ENCODE data around the gene COPS6.

Gene COPS6

DNA sequence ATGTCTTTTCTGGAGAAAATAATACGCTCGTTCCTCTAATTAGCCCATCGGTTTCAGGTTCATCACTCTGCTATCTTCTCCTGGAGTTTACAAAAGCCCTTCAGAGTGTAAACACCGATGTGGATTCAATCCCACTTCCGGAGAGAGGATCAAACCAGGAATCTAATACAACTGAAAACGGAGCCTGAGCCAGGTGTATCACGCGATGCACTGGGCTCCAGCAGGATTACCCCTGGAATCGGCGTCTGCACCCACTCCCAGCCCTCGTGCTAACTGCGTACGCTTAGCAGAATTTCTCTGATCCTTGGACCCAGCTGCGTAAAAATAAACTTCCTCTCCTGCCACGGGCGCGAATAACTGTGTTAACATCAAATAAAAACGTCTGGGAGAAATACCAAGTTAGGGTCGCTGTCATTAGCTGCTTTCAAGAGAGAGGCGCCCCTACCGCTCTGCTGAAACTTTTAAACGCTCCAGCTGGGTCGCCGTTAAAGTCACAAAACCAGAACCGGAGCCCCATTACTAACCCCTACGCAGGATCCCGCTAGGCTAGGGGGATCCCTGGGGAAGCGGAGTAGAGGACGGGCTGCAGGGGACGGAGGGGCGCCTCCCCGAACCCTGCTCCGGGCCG is 7.7 kb upstream of the COPS6 start:
- no peak for DNase-seq

GRCh38 chr7:100081535-100082102 is 7.2 kb upstream of the COPS6 start, which contains the start of gene ZNF3:
Gene ZNF3 (minus strand): TSS chr7:100081723. CDS start chr7:100077357, 4,366 bp downstream.
- DNase-seq: peak; percentile 97

- no peak for DNase-seq
Observed at GRCh38 chr7:100082978-100083377, 5.8 kb upstream of the COPS6 start.

- DNase-seq: no peak
Observed at GRCh38 chr7:100085515-100085914, 3.3 kb upstream of the COPS6 start.

GRCh38 chr7:100087055-100087750 is 1.6 kb upstream of the COPS6 start:
- no peak for DNase-seq

DNA sequence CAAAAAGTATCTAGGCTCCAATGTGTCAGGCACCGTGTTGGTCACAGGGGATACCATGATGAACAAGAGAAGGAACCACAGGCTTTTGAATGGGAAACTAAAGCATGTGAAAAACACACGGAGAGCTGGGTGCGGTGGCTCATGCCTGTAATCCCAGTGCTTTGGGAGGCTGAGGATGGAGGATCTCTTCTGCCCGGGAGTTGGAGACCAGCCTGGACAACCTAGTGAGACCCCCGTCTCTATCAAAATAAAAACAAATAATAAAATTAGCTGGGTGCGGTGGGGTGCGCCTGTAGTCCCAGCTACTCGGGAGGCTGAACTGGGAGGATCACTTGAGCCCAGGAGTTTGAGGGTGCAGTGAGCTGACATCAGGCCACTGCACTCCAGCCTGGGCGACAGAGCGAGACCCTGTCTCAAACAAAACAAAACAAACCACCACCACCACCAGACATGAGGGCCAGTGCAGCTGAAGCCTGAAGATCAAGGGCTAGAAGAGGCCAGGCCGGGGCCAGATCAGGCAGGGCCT is 611 bp upstream of the COPS6 start:
- DNase-seq: no peak

DNA sequence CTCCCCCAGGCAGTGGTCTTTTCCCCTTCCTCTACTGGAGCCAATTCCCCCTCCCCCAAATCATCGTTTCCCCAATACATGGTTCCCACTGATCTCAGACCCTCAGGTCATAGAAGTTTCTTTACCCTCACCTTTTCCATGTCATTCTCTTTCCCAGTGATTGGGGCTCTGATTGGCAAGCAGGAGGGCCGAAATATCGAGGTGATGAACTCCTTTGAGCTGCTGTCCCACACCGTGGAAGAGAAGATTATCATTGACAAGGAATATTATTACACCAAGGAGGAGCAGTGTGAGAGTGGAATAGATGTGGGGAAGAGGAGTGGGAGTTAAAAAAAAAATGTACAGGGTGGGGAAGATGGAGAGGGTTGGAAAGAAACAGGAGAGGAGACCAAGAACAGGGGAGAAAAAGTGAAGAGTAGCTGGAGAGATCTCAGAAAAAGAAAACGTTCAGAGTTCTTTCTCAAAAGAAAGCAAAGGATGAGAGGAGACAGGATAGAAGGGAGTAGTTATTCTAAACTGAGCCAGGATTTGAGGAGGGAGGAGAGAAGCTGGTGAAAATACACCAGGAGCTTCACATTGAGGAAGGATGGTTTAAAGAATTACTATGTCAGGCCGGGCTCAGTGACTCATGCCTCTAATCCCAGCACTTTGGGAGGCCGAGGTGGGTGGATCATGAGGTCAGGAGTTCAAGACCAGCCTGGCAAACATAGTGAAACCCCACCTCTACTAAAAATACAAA is 858 bp downstream of the COPS6 start:
- DNase-seq: no peak

DNA sequence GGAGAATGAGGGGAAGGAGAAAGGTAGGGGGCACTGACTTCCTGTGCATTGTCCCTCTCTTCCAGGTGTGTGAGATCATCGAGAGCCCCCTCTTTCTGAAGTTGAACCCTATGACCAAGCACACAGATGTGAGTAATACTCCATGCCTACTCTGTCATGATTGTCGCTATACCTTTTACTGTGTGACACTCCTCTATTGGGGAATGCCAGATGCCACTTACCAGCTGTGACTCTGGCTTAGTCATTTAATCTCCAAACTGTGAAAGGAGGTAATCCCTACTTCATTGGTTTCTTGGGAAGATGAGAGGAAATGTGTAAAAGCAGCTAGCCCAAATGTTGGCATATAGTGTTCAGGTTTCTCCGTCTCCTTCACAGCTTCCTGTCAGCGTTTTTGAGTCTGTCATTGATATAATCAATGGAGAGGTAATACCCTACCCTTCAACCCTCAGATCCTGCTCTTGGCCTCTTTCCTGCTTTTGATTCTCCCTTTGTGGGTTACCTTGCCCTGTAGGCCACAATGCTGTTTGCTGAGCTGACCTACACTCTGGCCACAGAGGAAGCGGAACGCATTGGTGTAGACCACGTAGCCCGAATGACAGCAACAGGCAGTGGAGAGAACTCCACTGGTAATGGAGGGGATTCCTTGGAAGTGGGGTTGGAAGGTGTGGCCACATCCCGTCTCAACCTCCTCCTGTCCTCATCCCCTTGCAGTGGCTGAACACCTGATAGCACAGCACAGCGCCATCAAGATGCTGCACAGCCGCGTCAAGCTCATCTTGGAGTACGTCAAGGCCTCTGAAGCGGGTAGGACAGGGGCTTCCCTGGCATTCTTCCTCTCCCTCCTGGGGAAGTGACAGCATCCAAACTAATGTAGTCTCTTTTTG is 2.0 kb downstream of the COPS6 start:
- DNase-seq: no peak

DNA sequence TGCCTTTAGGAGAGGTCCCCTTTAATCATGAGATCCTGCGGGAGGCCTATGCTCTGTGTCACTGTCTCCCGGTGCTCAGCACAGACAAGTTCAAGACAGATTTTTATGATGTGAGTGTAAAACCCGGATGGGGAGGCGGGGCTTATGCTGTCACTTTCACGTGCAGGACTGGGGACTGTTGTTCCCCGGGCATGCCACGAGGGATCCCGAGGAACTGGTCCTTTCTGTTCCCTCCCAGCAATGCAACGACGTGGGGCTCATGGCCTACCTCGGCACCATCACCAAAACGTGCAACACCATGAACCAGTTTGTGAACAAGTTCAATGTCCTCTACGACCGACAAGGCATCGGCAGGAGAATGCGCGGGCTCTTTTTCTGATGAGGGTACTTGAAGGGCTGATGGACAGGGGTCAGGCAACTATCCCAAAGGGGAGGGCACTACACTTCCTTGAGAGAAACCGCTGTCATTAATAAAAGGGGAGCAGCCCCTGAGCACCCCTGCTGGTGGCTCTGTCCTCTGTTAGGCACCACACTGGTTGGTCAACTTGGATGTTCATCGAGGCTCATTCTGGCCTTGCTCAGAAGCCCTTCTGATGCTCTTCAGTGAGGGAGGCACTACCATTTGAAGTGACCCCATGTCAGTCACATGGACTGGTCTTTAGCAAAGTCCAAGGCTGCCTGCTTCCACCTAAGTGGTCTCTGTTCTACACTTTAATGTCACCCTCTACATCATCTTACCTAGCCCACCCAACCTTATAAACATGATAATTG is 2.8 kb downstream of the COPS6 start:
- no peak for DNase-seq

DNA sequence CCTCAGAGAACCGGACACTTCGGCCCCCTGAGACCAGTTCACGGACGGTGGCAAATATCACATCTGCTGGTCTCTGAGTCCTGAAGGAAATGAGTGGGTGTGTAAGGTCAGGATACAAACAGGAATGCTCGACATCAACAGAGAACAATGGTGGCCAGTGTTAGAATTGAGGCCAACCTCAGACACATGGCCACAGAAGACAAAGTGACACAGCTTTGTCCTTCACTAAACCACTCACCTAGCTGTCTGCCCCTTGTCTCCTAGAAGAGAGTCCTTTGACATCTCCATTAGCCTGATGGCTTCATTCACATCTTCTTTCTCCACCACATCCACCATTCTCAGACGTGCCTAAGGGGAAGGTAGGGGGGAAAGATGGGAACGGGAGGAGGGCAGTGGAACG is 4.3 kb downstream of the COPS6 start:
- no peak for DNase-seq

- DNase-seq: no peak
Observed at GRCh38 chr7:100093498-100093897, 4.7 kb downstream of the COPS6 start.

GRCh38 chr7:100093925-100094486 is 5.2 kb downstream of the COPS6 start:
- DNase-seq: no peak

DNA sequence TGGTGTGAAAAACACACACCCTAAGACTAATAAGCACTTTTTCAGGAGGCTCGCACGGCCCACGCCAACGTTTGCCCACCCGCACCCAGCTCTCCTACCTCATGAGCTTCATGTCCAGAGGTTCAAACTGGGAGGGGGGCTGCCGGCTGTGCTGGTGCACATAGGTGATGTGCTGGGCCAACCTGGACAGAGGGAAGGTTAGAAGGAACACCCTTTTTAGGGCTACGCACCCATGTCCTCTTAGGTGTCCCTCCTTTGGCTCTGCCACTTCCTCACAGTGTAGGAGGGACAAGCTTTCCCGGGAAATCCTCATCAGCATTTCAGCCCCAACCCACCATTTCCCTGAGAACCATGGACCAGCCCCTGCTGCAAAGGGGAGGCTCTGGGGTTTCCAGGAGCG is 6.5 kb downstream of the COPS6 start:
- DNase-seq: no peak

DNA sequence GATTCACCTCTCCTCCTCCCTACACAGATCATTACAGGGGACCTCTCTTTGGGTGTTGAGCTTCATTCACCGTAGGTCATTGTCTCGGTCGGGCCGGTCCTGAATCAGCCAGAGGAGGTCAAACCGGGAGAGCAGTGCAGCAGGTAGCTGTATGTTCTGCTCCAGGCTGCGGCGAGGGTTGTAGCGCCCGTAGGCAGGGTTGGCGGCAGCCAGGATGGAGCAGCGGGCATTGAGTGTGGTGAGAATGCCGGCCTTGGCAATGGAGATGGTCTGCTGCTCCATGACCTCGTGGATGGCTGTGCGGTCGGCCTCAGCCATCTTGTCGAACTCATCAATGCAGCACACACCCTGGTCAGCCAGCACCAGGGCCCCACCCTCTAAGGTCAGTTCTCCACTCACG is 6.9 kb downstream of the COPS6 start:
- DNase-seq: no peak

- no peak for DNase-seq
Observed at GRCh38 chr7:100098913-100099312, 10.1 kb downstream of the COPS6 start.

DNA sequence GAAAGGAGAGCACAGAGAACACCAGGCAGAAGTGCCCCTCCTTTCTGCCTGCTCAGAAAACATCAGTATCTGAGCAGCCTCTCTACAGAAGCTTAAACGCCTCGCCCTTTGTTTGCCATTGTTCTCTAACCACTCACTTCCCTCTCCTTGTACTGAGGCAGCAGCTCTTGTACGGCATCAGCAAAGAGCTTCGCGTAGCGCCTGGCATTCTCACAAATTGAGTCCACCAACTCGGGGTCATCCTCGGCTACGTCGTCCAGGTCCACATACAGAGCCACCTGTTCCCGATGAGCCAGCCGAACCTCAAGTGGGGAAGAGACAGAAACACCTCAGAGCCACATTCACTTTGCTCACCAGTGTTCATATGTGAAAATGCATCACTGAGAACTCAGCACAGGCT is 10.7 kb downstream of the COPS6 start:
- no peak for DNase-seq

DNA sequence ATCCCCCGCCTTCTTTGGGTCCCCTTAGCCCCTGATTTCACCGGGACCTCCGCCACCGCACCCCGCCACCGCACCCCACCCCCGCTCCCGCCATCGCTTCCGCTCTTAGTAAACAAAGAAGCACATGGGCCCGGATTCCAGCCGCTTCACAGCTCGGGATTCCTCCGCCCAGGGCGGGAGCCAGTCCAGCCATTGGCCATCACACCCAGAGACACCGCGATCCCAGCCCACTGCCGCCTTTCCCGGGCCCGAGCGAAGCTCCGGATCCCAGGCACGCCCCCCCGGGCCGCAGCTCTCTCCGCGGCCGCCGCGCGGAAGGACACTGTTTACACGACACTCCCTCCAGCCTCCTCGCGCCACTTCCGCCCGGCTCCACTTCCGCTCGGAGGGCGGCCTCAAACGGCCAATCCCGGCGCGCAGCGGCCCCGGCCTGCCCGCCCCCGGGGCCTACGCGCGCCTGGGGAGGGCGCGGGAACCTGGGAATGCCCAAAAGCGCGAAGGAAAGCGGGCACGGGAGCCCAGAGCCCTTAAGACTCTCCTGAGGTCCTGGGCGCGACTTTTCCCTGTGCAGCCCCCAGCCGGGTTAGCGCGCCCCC is 11.7 kb downstream of the COPS6 start:
- DNase-seq: peak; percentile 86

GRCh38 chr7:100101016-100101862 is 12.5 kb downstream of the COPS6 start, which contains the start of the genes AP4M1 and MCM7:
Gene AP4M1 (plus strand): TSS chr7:100101643. CDS start chr7:100101715, 72 bp downstream.
Gene MCM7 (minus strand): TSS chr7:100101397. CDS start chr7:100101294, 103 bp downstream.
- DNase-seq: peak; percentile 95
